Dermis blood vessel endothelial cell (primary cell): Measurements from ENCODE around the gene CD86. TPM values are rescaled to one million over a fixed set of nuclear protein-coding genes. Genes with fewer than 3 reads are reported as not detected.
"Not testable (repeated sequence)": the region's sequence is repeated elsewhere in the genome, so short reads cannot be mapped to it uniquely, and the experiment has no call there.

Experiments used
- DNase-seq: peaks from one replicate; pipeline ENCODE4 v3.0.0; 2010
- total RNA-seq: library from RNA; depleted of rRNA; stranded (reverse); fragments of >200 nt; gene quantifications from 2 replicates; pipeline ENCODE4 v1.2.3, GENCODE V29; 2014

CD86 gene
- total RNA-seq, 1 donor from 2014 or later = not detected

DNA sequence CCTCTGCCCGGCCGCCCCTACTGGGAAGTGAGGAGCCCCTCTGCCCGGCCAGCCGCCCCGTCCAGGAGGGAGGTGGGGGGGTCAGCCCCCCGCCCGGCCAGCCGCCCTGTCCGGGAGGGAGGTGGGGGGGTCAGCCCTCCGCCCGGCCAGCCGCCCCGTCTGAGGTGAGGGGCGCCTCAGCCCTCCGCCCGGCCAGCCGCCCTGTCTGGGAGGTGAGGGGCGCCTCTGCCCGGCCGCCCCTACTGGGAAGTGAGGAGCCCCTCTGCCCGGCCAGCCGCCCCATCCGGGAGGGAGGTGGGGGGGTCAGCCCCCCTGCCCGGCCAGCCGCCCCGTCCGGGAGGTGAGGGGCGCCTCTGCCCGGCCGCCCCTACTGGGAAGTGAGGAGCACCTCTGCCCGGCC is 109.8 kb downstream of the CD86 start:
- DNase-seq = not testable (repeated sequence)

DNA sequence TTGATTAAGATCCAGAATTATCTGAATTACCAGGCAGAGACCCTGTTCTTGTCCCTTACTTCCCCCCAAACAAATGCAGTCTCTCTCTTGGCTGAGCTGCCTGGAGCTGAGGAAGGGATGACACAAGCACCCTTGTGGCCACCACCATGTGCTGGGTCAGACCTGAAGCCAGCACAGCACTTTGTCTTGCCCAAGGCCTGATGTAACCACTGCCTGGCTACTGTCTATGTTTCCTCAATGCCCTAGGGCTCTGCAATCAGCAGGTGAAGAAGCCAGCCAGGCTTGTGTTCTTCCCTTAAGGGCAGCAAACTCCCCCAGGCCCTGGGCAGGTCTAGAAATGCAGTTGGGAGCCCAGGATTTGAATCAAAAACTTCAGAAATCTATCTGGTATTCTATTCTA is 112.5 kb downstream of the CD86 start:
- DNase-seq = no peak

DNA sequence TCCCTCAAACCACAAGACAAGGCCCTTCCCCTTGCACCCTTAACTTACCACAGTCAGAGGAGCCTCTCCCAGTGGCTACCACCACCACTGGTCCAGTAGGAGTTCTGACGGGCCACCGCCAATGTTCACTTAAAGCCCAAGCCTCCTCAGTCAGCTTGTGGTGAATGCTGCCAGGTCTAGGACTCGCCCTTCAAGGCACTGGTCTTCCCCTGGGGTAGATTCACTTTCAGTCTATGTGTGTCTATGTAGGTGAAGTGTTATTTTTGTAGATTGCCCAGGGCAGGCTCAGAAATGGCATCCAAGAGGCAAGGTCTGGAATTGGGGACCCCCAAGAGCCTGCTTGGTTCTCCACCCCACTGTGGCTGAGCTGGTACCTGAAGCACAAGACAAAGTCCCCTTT is 112.9 kb downstream of the CD86 start:
- DNase-seq = no peak

DNA sequence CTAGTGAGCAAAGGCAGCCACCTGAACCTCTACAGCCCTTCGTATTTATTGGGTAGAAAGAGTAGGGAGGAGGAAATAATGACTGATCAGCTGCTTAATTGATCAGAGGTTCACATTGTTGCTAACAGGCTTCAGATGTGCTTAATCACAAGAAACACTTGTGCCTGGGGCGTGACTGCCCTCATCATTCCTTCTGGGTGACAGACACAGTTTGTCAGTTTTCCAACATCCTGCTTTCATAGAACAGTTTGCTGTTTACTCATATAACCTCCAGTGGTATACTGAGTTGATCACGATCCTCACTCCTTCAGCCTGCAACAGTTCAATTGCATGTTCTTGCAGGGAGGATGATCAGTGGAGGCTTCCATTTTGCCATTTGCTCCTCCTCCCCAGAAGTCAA is 114.7 kb downstream of the CD86 start:
- no peak for DNase-seq

Other genes with a start within 250 kb of the CD86 start
- 10.6 and 15.5 TPM in 2 replicates for gene IQCB1, start 220.3 kb upstream of the CD86 start, total RNA-seq
- gene EAF2, start 220.2 kb upstream of the CD86 start, total RNA-seq = 0.93 and 1.5 TPM in 2 replicates
- 0.33 and 0.34 TPM in 2 replicates for gene SLC15A2, start 161.0 kb upstream of the CD86 start, total RNA-seq
- not detected in 2 replicates for gene ILDR1, start 33.1 kb upstream of the CD86 start, total RNA-seq
- gene CASR, start 128.3 kb downstream of the CD86 start, total RNA-seq = not detected in 2 replicates